OCI-LY7 (cell line): Measurements from ENCODE around the gene PKD1L1. TPM values are rescaled to one million over a fixed set of nuclear protein-coding genes. Genes with fewer than 3 reads are reported as not detected.

Experiments used
- BruUV-seq: library from RNA; stranded (reverse); fragments of 400-500 nt; replicated peaks from 2 replicates; lab custom pipeline; 2021; lab: Mats Ljungman, UMichigan
- CTCF ChIA-PET: fragments of 300-600 bp; sonication (Branson Sonifier 250); formaldehyde crosslinking; loops from one replicate; lab custom pipeline; 2022; ENCODE audit warnings: antibody characterized with exemption; ENCODE audit not compliant: unreplicated experiment; lab: Charles Lee
- POLR2A ChIA-PET: fragments of 300-600 bp; sonication (Branson Sonifier 250); formaldehyde crosslinking; loops from one replicate; lab custom pipeline; 2022; ENCODE audit warnings: antibody characterized with exemption; lab: Charles Lee
- DNase-seq: peaks from one replicate; pipeline ENCODE4 v3.0.0-alpha.2; 2015; ENCODE audit warnings: low spot score
- H2AFZ ChIP-seq: fragments of 200-600 bp; sonication (generic), shearing (Covaris generic); 2 replicates; pipeline ENCODE4 v1.6.1; 2014; ENCODE audit warnings: mild to moderate bottlenecking, antibody characterized with exemption, low read length, moderate library complexity
- H3K27ac ChIP-seq: fragments of 200-600 bp; sonication (generic); 2 replicates; pipeline ENCODE4 v1.5.1; 2014; ENCODE audit warnings: mixed run types, low read depth, mild to moderate bottlenecking, moderate library complexity, low read length, inconsistent platforms; ENCODE audit not compliant: poor library complexity, severe bottlenecking
- H3K36me3 ChIP-seq: fragments of 200-600 bp; sonication (generic); 2 replicates; pipeline ENCODE4 v1.6.1; 2014; ENCODE audit warnings: mild to moderate bottlenecking, antibody characterized with exemption, low read length, moderate library complexity, mixed read lengths; ENCODE audit not compliant: insufficient read depth
- H3K4me1 ChIP-seq: fragments of 200-600 bp; sonication (generic); 2 replicates; pipeline ENCODE4 v1.5.1; 2014; ENCODE audit warnings: mild to moderate bottlenecking, low read length; ENCODE audit not compliant: insufficient read depth, poor library complexity, severe bottlenecking
- H3K4me2 ChIP-seq: fragments of 200-600 bp; sonication (generic); 2 replicates; pipeline ENCODE4 v1.6.1; 2014; ENCODE audit warnings: mild to moderate bottlenecking, low read length
- H3K4me3 ChIP-seq: fragments of 200-600 bp; sonication (generic); 2 replicates; pipeline ENCODE4 v1.5.1; 2014; ENCODE audit warnings: mild to moderate bottlenecking, low read depth, low read length; ENCODE audit not compliant: poor library complexity, severe bottlenecking
- H3K79me2 ChIP-seq: fragments of 200-600 bp; sonication (generic); 2 replicates; pipeline ENCODE4 v1.6.1; 2016; ENCODE audit warnings: low read depth, mild to moderate bottlenecking, low read length, moderate library complexity, mixed read lengths; ENCODE audit not compliant: insufficient read depth
- H3K9me2 ChIP-seq: fragments of 200-600 bp; sonication (generic); 2 replicates; pipeline ENCODE4 v1.6.1; 2016; ENCODE audit warnings: mild to moderate bottlenecking, low read length, mixed read lengths; ENCODE audit not compliant: insufficient read depth
- H3K9me3 ChIP-seq: fragments of 200-600 bp; sonication (generic); 2 replicates; pipeline ENCODE4 v1.6.1; 2014; ENCODE audit warnings: mild to moderate bottlenecking, mixed run types, low read length, mixed read lengths
- H4K20me1 ChIP-seq: fragments of 200-600 bp; sonication (generic); 2 replicates; pipeline ENCODE4 v1.6.1; 2014; ENCODE audit warnings: mild to moderate bottlenecking, antibody characterized with exemption, low read length, moderate library complexity, mixed read lengths; ENCODE audit not compliant: insufficient read depth
- CTCF ChIP-seq: fragments of 200-600 bp; sonication (generic); conservative IDR thresholded peaks from 2 replicates; pipeline ENCODE4 v1.5.1; 2014; ENCODE audit warnings: mild to moderate bottlenecking, antibody characterized with exemption, low read length, moderate library complexity, mixed read lengths
- EZH2phosphoT487 ChIP-seq: fragments of 200-600 bp; sonication (generic); IDR thresholded peaks from 2 replicates; pipeline ENCODE4 v1.6.1; 2018; ENCODE audit warnings: low read depth, borderline replicate concordance, mild to moderate bottlenecking, mixed run types, antibody characterized with exemption, low read length, moderate library complexity, mixed read lengths
- intact Hi-C: fragments of 100-400 bp; cut with micrococcal nuclease; formaldehyde crosslinking; loops from one replicate; pipeline ENCODE4 v1.10.0; 2022; ENCODE audit not compliant: unreplicated experiment
- total RNA-seq, 2 experiments: library from RNA; depleted of rRNA in 1 of 2; stranded (reverse); fragments of >200 nt in 1 of 2; shearing (Covaris generic) in 1 of 2; gene quantifications; 2 replicates each; pipeline ENCODE4 v1.2.3, GENCODE V29; 2014 to 2022

The PKD1L1 gene
- total RNA-seq, 2 experiments from 2014 or later = 0.19 to 0.63 TPM

GRCh38 chr7:47808321-47808720 is 139.9 kb downstream of the PKD1L1 start:
- no peak overlapping the region for H3K27ac ChIP-seq
- H3K9me3 ChIP-seq = no peaks in the 10 kb centered on the region
- CTCF ChIA-PET = no interaction called here
- H3K4me1 ChIP-seq = peaks cover 11% of the 10 kb centered on the region
- H3K79me2 ChIP-seq = no peaks in the 10 kb centered on the region
- H3K9me2 ChIP-seq = no peaks in the 10 kb centered on the region
- H3K4me2 ChIP-seq = no peak overlapping the region
- no peaks in the 10 kb centered on the region for H3K36me3 ChIP-seq
- no peak for TF ChIP-seq CTCF
- no peak for TF ChIP-seq EZH2phosphoT487
- DNase-seq = no peak
- POLR2A ChIA-PET = interaction anchor here (0.6 to 1.0 kb wide), 3 partner anchors 14 to 136 kb away, joined by 3 read pairs; no protein-coding TSS in a partner anchor
- intact Hi-C loops = loop anchor here (2.0 kb wide), 1 partner anchor 138 kb away; no protein-coding TSS in a partner anchor
- no peak overlapping the region for H3K4me3 ChIP-seq
- no TSS peak for BruUV-seq
- H4K20me1 ChIP-seq = no peaks in the 10 kb centered on the region
- H2AFZ ChIP-seq = no peak overlapping the region; the same call in 1 of the 2 replicates

GRCh38 chr7:47807756-47808155 is 140.5 kb downstream of the PKD1L1 start:
- Histone ChIP-seq H3K27ac (no peak overlapping the region), H4K20me1 (no peaks in the 10 kb centered on the region), H3K9me2 (no peaks in the 10 kb centered on the region), H3K79me2 (no peaks in the 10 kb centered on the region), H3K36me3 (no peaks in the 10 kb centered on the region), H2AFZ (peak overlapping the region; percentile 27; the same call in 1 of the 2 replicates), H3K9me3 (no peaks in the 10 kb centered on the region), H3K4me3 (no peak overlapping the region), H3K4me2 (peak overlapping the region; percentile 6; the same call in 1 of the 2 replicates), H3K4me1 (peaks cover 11% of the 10 kb centered on the region)
- POLR2A ChIA-PET = interaction anchor here (0.6 to 1.0 kb wide), 4 partner anchors 10 to 136 kb away, joined by 3 to 5 read pairs (median 3); no protein-coding TSS in a partner anchor
- DNase-seq = peak; percentile 57
- BruUV-seq = no TSS peak
- CTCF ChIA-PET = no interaction called here
- TF ChIP-seq CTCF (peak; percentile 67), EZH2phosphoT487 (no peak)
- intact Hi-C loops = loop anchor here (2.0 kb wide), 1 partner anchor 137 kb away; no protein-coding TSS in a partner anchor

GRCh38 chr7:47807126-47807525 is 141.1 kb downstream of the PKD1L1 start:
- Histone ChIP-seq H3K4me1 (peaks cover 11% of the 10 kb centered on the region), H2AFZ (no peak overlapping the region), H3K9me2 (no peaks in the 10 kb centered on the region), H3K4me3 (no peak overlapping the region), H3K79me2 (no peaks in the 10 kb centered on the region), H4K20me1 (no peaks in the 10 kb centered on the region), H3K27ac (no peak overlapping the region), H3K9me3 (no peaks in the 10 kb centered on the region), H3K4me2 (no peak overlapping the region), H3K36me3 (no peaks in the 10 kb centered on the region)
- ChIA-PET POLR2A (interaction anchor here (0.8 kb wide), 1 partner anchor 9 kb away, joined by 3 read pairs; no protein-coding TSS in a partner anchor), CTCF (no interaction called here)
- TF ChIP-seq CTCF (no peak), EZH2phosphoT487 (no peak)
- intact Hi-C loops = no loop called here
- no TSS peak for BruUV-seq
- no peak for DNase-seq
